ENCODE measurements around the gene CLCNKB. TPM values are rescaled to one million over a fixed set of nuclear protein-coding genes. Genes with fewer than 3 reads are reported as not detected.

The CLCNKB gene
- total and polyA plus RNA-seq, 2 of the 4 experiments (the other 2 are of a cell fraction) = 0.09 TPM; not detected in 1

- in situ Hi-C loops (cut with MboI; ENCODE audit: low sequenced_read_pairs) = no loop called here
- dilution Hi-C loops (cut with HindIII; ENCODE audit: low sequenced_read_pairs, unreplicated experiment) = no loop called here
- ATAC-seq (ENCODE audit: low read depth) (peak; percentile 18), DNase-seq (no peak)
- H2AK5ac ChIP-seq (ENCODE audit: low read depth, low read length) = peak overlapping the region; percentile 66
- POLR2A ChIA-PET (ENCODE audit: unreplicated experiment) = no interaction called here
- peak overlapping the region; percentile 69 for H2AK9ac ChIP-seq (replicated peaks; ENCODE audit: low read depth, low read length, poor library complexity)
- H3K4me2 ChIP-seq (ENCODE audit: low read depth, low read length) = no peak overlapping the region
- no peaks in the 10 kb centered on the region; the same call in 1 of the 2 replicates for H3K27me3 ChIP-seq (ENCODE audit: control insufficient read depth, insufficient read depth, low read length)
- H2AFZ ChIP-seq (replicated peaks; ENCODE audit: low read length, poor library complexity) = peak overlapping the region; percentile 94
- no peaks in the 10 kb centered on the region for H3K36me3 ChIP-seq (ENCODE audit: control insufficient read depth, insufficient read depth, low read length)
- H2BK20ac ChIP-seq (ENCODE audit: low read depth, low read length) = peak overlapping the region; percentile 69
- peak overlapping the region; percentile 83 for H2BK120ac ChIP-seq (ENCODE audit: low read depth, low read length)
- no CpG with 5 or more reads among the region's 4 CpGs for WGBS, 2 experiments (ENCODE audit: extremely low coverage in 2 of 2, insufficient read length in 1 of 2)
- no TSS peak for BruUV-seq (replicated peaks)
- no peak for TF ChIP-seq POLR2A (IDR thresholded peaks at IDR 0.05; ENCODE audit: low read depth, low read length)
- TF ChIP-seq MAFK (IDR thresholded peaks at IDR 0.05; ENCODE audit: low read depth, low read length) = no peak
- TF ChIP-seq FOS (IDR thresholded peaks at IDR 0.05; ENCODE audit: low read depth, low read length) = no peak
- TF ChIP-seq, protein P1, sequence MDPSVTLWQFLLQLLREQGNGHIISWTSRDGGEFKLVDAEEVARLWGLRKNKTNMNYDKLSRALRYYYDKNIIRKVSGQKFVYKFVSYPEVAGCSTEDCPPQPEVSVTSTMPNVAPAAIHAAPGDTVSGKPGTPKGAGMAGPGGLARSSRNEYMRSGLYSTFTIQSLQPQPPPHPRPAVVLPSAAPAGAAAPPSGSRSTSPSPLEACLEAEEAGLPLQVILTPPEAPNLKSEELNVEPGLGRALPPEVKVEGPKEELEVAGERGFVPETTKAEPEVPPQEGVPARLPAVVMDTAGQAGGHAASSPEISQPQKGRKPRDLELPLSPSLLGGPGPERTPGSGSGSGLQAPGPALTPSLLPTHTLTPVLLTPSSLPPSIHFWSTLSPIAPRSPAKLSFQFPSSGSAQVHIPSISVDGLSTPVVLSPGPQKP (IDR thresholded peaks at IDR 0.05; ENCODE audit: borderline replicate concordance, low read depth, low read length) = no peak
- no peak for TF ChIP-seq RFX5 (IDR thresholded peaks at IDR 0.05; ENCODE audit: low read depth, low read length)
- TF ChIP-seq RAD21 (IDR thresholded peaks at IDR 0.05; ENCODE audit: low read length) = no peak
- TF ChIP-seq CEBPB (IDR thresholded peaks at IDR 0.05; ENCODE audit: low read depth, low read length) = no peak
- TF ChIP-seq MXI1 (IDR thresholded peaks at IDR 0.05; ENCODE audit: borderline replicate concordance, low read depth, low read length) = no peak
- no peak for TF ChIP-seq NFE2L2 (IDR thresholded peaks at IDR 0.05; ENCODE audit: low read depth, low read length)
- no peak for TF ChIP-seq MAZ (IDR thresholded peaks at IDR 0.05; ENCODE audit: borderline replicate concordance, low read depth, low read length)
- TF ChIP-seq RCOR1 (IDR thresholded peaks at IDR 0.05; ENCODE audit: insufficient replicate concordance, low read length) = no peak
- no peak for TF ChIP-seq USF2 (IDR thresholded peaks at IDR 0.05; ENCODE audit: low read depth, low read length)
- no peak for TF ChIP-seq BHLHE40 (IDR thresholded peaks at IDR 0.05; ENCODE audit: low read depth, low read length)
- peak overlapping the region; percentile 44 for H4K5ac ChIP-seq (ENCODE audit: low read depth, low read length)
- peak overlapping the region; percentile 46; the same call in 1 of the 2 replicates for H4K91ac ChIP-seq (ENCODE audit: insufficient read depth, low read depth, low read length)
- intact Hi-C loops (cut with micrococcal nuclease) = no loop called here
- peaks cover 3% of the 10 kb centered on the region for H3K9me1 ChIP-seq (ENCODE audit: insufficient read depth, low read length)
- H3K4me3 ChIP-seq (ENCODE audit: insufficient read depth, low read depth, low read length) = no peak overlapping the region
- H3K27ac ChIP-seq (ENCODE audit: insufficient read depth, low read length) = peak overlapping the region; percentile 25; the same call in 1 of the 2 replicates
- no peaks in the 10 kb centered on the region for H4K20me1 ChIP-seq (ENCODE audit: insufficient read depth, low read length)
- CTCF ChIA-PET = no interaction called here
- no peaks in the 10 kb centered on the region for H3K9me3 ChIP-seq (ENCODE audit: control insufficient read depth, insufficient read depth, low read length)
- H3K9ac ChIP-seq (ENCODE audit: low read depth, low read length) = no peak overlapping the region
- peak overlapping the region; percentile 38; the same call in 1 of the 2 replicates for H3K18ac ChIP-seq (ENCODE audit: low read depth, low read length)
- H2BK15ac ChIP-seq (ENCODE audit: low read depth, low read length) = no peak overlapping the region; the same call in 2 of the 3 replicates
- H3K14ac ChIP-seq (replicated peaks; ENCODE audit: low read depth, low read length) = peak overlapping the region; percentile 86
- no peaks in the 10 kb centered on the region for H3K79me1 ChIP-seq (ENCODE audit: low read depth in 1 of 2, low read length in 2 of 2)
- H3K23ac ChIP-seq (ENCODE audit: low read depth, low read length) = peak overlapping the region; percentile 71
- peak overlapping the region; percentile 66 for H3K4ac ChIP-seq (ENCODE audit: low read depth, low read length)
- H3K56ac ChIP-seq (ENCODE audit: extremely low read depth, insufficient read depth, low read length) = no peak overlapping the region
- H2BK5ac ChIP-seq (ENCODE audit: low read depth, low read length, poor library complexity, severe bottlenecking) = peak overlapping the region; percentile 32
- H4K8ac ChIP-seq (ENCODE audit: low read depth in 2 of 2, low read length in 2 of 2) = peak overlapping the region; percentile 62 to 87
- H3K4me1 ChIP-seq (ENCODE audit: control insufficient read depth, insufficient read depth, low read length) = peaks cover 27% of the 10 kb centered on the region
These were observed 25.3 kb upstream of the CLCNKB start for GRCh38 chr1:16018308-16018707.
